OCI-LY7 (cell line): Measurements from ENCODE around the gene SEMA5A. TPM values are rescaled to one million over a fixed set of nuclear protein-coding genes. Genes with fewer than 3 reads are reported as not detected.

Experiments
- BruUV-seq: library from RNA; stranded (reverse); fragments of 400-500 nt; replicated peaks from 2 replicates; lab custom pipeline; 2021; lab: Mats Ljungman, UMichigan
- CTCF ChIA-PET: fragments of 300-600 bp; sonication (Branson Sonifier 250); formaldehyde crosslinking; loops from one replicate; lab custom pipeline; 2022; ENCODE audit warnings: antibody characterized with exemption; ENCODE audit not compliant: unreplicated experiment; lab: Charles Lee
- POLR2A ChIA-PET: fragments of 300-600 bp; sonication (Branson Sonifier 250); formaldehyde crosslinking; loops from one replicate; lab custom pipeline; 2022; ENCODE audit warnings: antibody characterized with exemption; lab: Charles Lee
- DNase-seq: peaks from one replicate; pipeline ENCODE4 v3.0.0-alpha.2; 2015; ENCODE audit warnings: low spot score
- H2AFZ ChIP-seq: fragments of 200-600 bp; sonication (generic), shearing (Covaris generic); 2 replicates; pipeline ENCODE4 v1.6.1; 2014; ENCODE audit warnings: mild to moderate bottlenecking, antibody characterized with exemption, low read length, moderate library complexity
- H3K27ac ChIP-seq: fragments of 200-600 bp; sonication (generic); 2 replicates; pipeline ENCODE4 v1.5.1; 2014; ENCODE audit warnings: mixed run types, low read depth, mild to moderate bottlenecking, moderate library complexity, low read length, inconsistent platforms; ENCODE audit not compliant: poor library complexity, severe bottlenecking
- H3K36me3 ChIP-seq: fragments of 200-600 bp; sonication (generic); 2 replicates; pipeline ENCODE4 v1.6.1; 2014; ENCODE audit warnings: mild to moderate bottlenecking, antibody characterized with exemption, low read length, moderate library complexity, mixed read lengths; ENCODE audit not compliant: insufficient read depth
- H3K4me1 ChIP-seq: fragments of 200-600 bp; sonication (generic); 2 replicates; pipeline ENCODE4 v1.5.1; 2014; ENCODE audit warnings: mild to moderate bottlenecking, low read length; ENCODE audit not compliant: insufficient read depth, poor library complexity, severe bottlenecking
- H3K4me2 ChIP-seq: fragments of 200-600 bp; sonication (generic); 2 replicates; pipeline ENCODE4 v1.6.1; 2014; ENCODE audit warnings: mild to moderate bottlenecking, low read length
- H3K4me3 ChIP-seq: fragments of 200-600 bp; sonication (generic); 2 replicates; pipeline ENCODE4 v1.5.1; 2014; ENCODE audit warnings: mild to moderate bottlenecking, low read depth, low read length; ENCODE audit not compliant: poor library complexity, severe bottlenecking
- H3K79me2 ChIP-seq: fragments of 200-600 bp; sonication (generic); 2 replicates; pipeline ENCODE4 v1.6.1; 2016; ENCODE audit warnings: low read depth, mild to moderate bottlenecking, low read length, moderate library complexity, mixed read lengths; ENCODE audit not compliant: insufficient read depth
- H3K9me2 ChIP-seq: fragments of 200-600 bp; sonication (generic); 2 replicates; pipeline ENCODE4 v1.6.1; 2016; ENCODE audit warnings: mild to moderate bottlenecking, low read length, mixed read lengths; ENCODE audit not compliant: insufficient read depth
- H3K9me3 ChIP-seq: fragments of 200-600 bp; sonication (generic); 2 replicates; pipeline ENCODE4 v1.6.1; 2014; ENCODE audit warnings: mild to moderate bottlenecking, mixed run types, low read length, mixed read lengths
- H4K20me1 ChIP-seq: fragments of 200-600 bp; sonication (generic); 2 replicates; pipeline ENCODE4 v1.6.1; 2014; ENCODE audit warnings: mild to moderate bottlenecking, antibody characterized with exemption, low read length, moderate library complexity, mixed read lengths; ENCODE audit not compliant: insufficient read depth
- CTCF ChIP-seq: fragments of 200-600 bp; sonication (generic); conservative IDR thresholded peaks from 2 replicates; pipeline ENCODE4 v1.5.1; 2014; ENCODE audit warnings: mild to moderate bottlenecking, antibody characterized with exemption, low read length, moderate library complexity, mixed read lengths
- EZH2phosphoT487 ChIP-seq: fragments of 200-600 bp; sonication (generic); IDR thresholded peaks from 2 replicates; pipeline ENCODE4 v1.6.1; 2018; ENCODE audit warnings: low read depth, borderline replicate concordance, mild to moderate bottlenecking, mixed run types, antibody characterized with exemption, low read length, moderate library complexity, mixed read lengths
- intact Hi-C: fragments of 100-400 bp; cut with micrococcal nuclease; formaldehyde crosslinking; loops from one replicate; pipeline ENCODE4 v1.10.0; 2022; ENCODE audit not compliant: unreplicated experiment
- total RNA-seq, 2 experiments: library from RNA; depleted of rRNA in 1 of 2; stranded (reverse); fragments of >200 nt in 1 of 2; shearing (Covaris generic) in 1 of 2; gene quantifications; 2 replicates each; pipeline ENCODE4 v1.2.3, GENCODE V29; 2014 to 2022

SEMA5A gene
- total RNA-seq, 2 experiments from 2014 or later = not detected

- Histone ChIP-seq H3K4me3 (no peak overlapping the region), H3K36me3 (no peaks in the 10 kb centered on the region), H3K4me1 (no peaks in the 10 kb centered on the region), H3K4me2 (no peak overlapping the region), H2AFZ (no peak overlapping the region), H3K27ac (no peak overlapping the region), H3K79me2 (no peaks in the 10 kb centered on the region), H3K9me2 (no peaks in the 10 kb centered on the region), H4K20me1 (no peaks in the 10 kb centered on the region), H3K9me3 (no peaks in the 10 kb centered on the region)
- no TSS peak for BruUV-seq
- intact Hi-C loops = no loop called here
- POLR2A ChIA-PET = interaction anchor here (0.5 to 1.0 kb wide), 2 partner anchors 12 to 1393 kb away, joined by 3 to 4 read pairs; no protein-coding TSS in a partner anchor
- TF ChIP-seq CTCF (no peak), EZH2phosphoT487 (no peak)
- DNase-seq = no peak
- CTCF ChIA-PET = no interaction called here
Measured at GRCh38 chr5:9466697-9467096, 79.2 kb downstream of the SEMA5A start.

- Histone ChIP-seq H3K27ac (no peak overlapping the region), H2AFZ (no peak overlapping the region), H3K9me3 (no peaks in the 10 kb centered on the region), H3K79me2 (no peaks in the 10 kb centered on the region), H4K20me1 (no peaks in the 10 kb centered on the region), H3K9me2 (no peaks in the 10 kb centered on the region), H3K4me2 (no peak overlapping the region), H3K4me3 (no peak overlapping the region), H3K36me3 (no peaks in the 10 kb centered on the region), H3K4me1 (no peaks in the 10 kb centered on the region)
- DNase-seq = no peak
- CTCF ChIA-PET = no interaction called here
- BruUV-seq = no TSS peak
- POLR2A ChIA-PET = no interaction called here
- intact Hi-C loops = no loop called here
- TF ChIP-seq EZH2phosphoT487 (no peak), CTCF (no peak)
Measured at GRCh38 chr5:9464478-9464877, 81.4 kb downstream of the SEMA5A start.

- ChIA-PET CTCF (no interaction called here), POLR2A (no interaction called here)
- H3K4me3 ChIP-seq = no peak overlapping the region
- no peak for DNase-seq
- H3K4me1 ChIP-seq = no peaks in the 10 kb centered on the region
- H3K9me3 ChIP-seq = no peaks in the 10 kb centered on the region
- H3K36me3 ChIP-seq = no peaks in the 10 kb centered on the region
- no peak overlapping the region for H3K4me2 ChIP-seq
- TF ChIP-seq CTCF = no peak
- BruUV-seq = no TSS peak
- no peak overlapping the region for H2AFZ ChIP-seq
- H3K9me2 ChIP-seq = no peaks in the 10 kb centered on the region
- H4K20me1 ChIP-seq = no peaks in the 10 kb centered on the region
- intact Hi-C loops = no loop called here
- H3K79me2 ChIP-seq = no peaks in the 10 kb centered on the region
- no peak overlapping the region for H3K27ac ChIP-seq
Measured at GRCh38 chr5:9462109-9462508, 83.8 kb downstream of the SEMA5A start.
